ENCODE measurements around the gene POPDC3. TPM values are rescaled to one million over a fixed set of nuclear protein-coding genes. Genes with fewer than 3 reads are reported as not detected.

The POPDC3 gene
- total and polyA plus RNA-seq, 2 of the 4 experiments (the other 2 are of a cell fraction) = 22.7 to 25.8 TPM

GRCh38 chr6:105189026-105189820 is 9.4 kb upstream of the POPDC3 start:
- H3K9me3 ChIP-seq (ENCODE audit: control insufficient read depth, insufficient read depth, low read length) = 0 out of 2 replicates have a peak, but pooled peaks cover 2% of the 10 kb centered on the region
- H2AK9ac ChIP-seq (replicated peaks; ENCODE audit: low read depth, low read length, poor library complexity) = no peak overlapping the region
- H3K4me2 ChIP-seq (ENCODE audit: low read depth, low read length) = no peak overlapping the region
- no CpG with 5 or more reads among the region's 10 CpGs for WGBS, 2 experiments (ENCODE audit: extremely low coverage in 2 of 2, insufficient read length in 1 of 2)
- H3K4me3 ChIP-seq (ENCODE audit: insufficient read depth, low read depth, low read length) = no peak overlapping the region
- H3K36me3 ChIP-seq (ENCODE audit: control insufficient read depth, insufficient read depth, low read length) = no peaks in the 10 kb centered on the region
- dilution Hi-C loops (cut with HindIII; ENCODE audit: low sequenced_read_pairs, unreplicated experiment) (no loop called here), intact Hi-C loops (cut with micrococcal nuclease) (no loop called here), in situ Hi-C loops (cut with MboI; ENCODE audit: low sequenced_read_pairs) (no loop called here)
- no peak overlapping the region for H2AK5ac ChIP-seq (ENCODE audit: low read depth, low read length)
- H4K5ac ChIP-seq (ENCODE audit: low read depth, low read length) = no peak overlapping the region
- no peak overlapping the region for H2AFZ ChIP-seq (replicated peaks; ENCODE audit: low read length, poor library complexity)
- ATAC-seq (ENCODE audit: low read depth) = no peak
- no peaks in the 10 kb centered on the region for H3K9me1 ChIP-seq (ENCODE audit: insufficient read depth, low read length)
- no peak overlapping the region for H3K14ac ChIP-seq (replicated peaks; ENCODE audit: low read depth, low read length)
- no peak overlapping the region for H2BK5ac ChIP-seq (ENCODE audit: low read depth, low read length, poor library complexity, severe bottlenecking)
- H3K79me1 ChIP-seq (ENCODE audit: low read depth in 1 of 2, low read length in 2 of 2) = no peaks in the 10 kb centered on the region
- H4K8ac ChIP-seq (ENCODE audit: low read depth in 2 of 2, low read length in 2 of 2) = no peak overlapping the region
- POLR2A ChIA-PET (ENCODE audit: unreplicated experiment) = no interaction called here
- DNase-seq = no peak
- H2BK15ac ChIP-seq (ENCODE audit: low read depth, low read length) = no peak overlapping the region
- H3K27me3 ChIP-seq (ENCODE audit: control insufficient read depth, insufficient read depth, low read length) = no peaks in the 10 kb centered on the region
- no TSS peak for BruUV-seq (replicated peaks)
- H2BK120ac ChIP-seq (ENCODE audit: low read depth, low read length) = no peak overlapping the region
- TF ChIP-seq BHLHE40 (IDR thresholded peaks at IDR 0.05; ENCODE audit: low read depth, low read length) (no peak), MAFK (IDR thresholded peaks at IDR 0.05; ENCODE audit: low read depth, low read length) (no peak), CHD1 (IDR thresholded peaks at IDR 0.05; ENCODE audit: low read depth, low read length) (no peak)
- TF ChIP-seq, protein P1, sequence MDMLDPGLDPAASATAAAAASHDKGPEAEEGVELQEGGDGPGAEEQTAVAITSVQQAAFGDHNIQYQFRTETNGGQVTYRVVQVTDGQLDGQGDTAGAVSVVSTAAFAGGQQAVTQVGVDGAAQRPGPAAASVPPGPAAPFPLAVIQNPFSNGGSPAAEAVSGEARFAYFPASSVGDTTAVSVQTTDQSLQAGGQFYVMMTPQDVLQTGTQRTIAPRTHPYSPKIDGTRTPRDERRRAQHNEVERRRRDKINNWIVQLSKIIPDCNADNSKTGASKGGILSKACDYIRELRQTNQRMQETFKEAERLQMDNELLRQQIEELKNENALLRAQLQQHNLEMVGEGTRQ (IDR thresholded peaks at IDR 0.05; ENCODE audit: low read depth, low read length) = no peak
- H3K56ac ChIP-seq (ENCODE audit: extremely low read depth, insufficient read depth, low read length) = no peak overlapping the region
- H3K18ac ChIP-seq (ENCODE audit: low read depth, low read length) = no peak overlapping the region
- no peak overlapping the region for H3K23ac ChIP-seq (ENCODE audit: low read depth, low read length)
- peaks cover 3% of the 10 kb centered on the region for H3K4me1 ChIP-seq (ENCODE audit: control insufficient read depth, insufficient read depth, low read length)
- H3K27ac ChIP-seq (ENCODE audit: insufficient read depth, low read length) = no peak overlapping the region
- H4K91ac ChIP-seq (ENCODE audit: insufficient read depth, low read depth, low read length) = no peak overlapping the region
- CTCF ChIA-PET = no interaction called here
- H3K4ac ChIP-seq (ENCODE audit: low read depth, low read length) = no peak overlapping the region
- no peak overlapping the region for H3K9ac ChIP-seq (ENCODE audit: low read depth, low read length)
- H4K20me1 ChIP-seq (ENCODE audit: insufficient read depth, low read length) = no peaks in the 10 kb centered on the region
- no peak overlapping the region for H2BK20ac ChIP-seq (ENCODE audit: low read depth, low read length)

Data from IMR-90 (cell line).